Esophagus squamous epithelium (tissue), 4 donors: ENCODE results near the gene RAVER2.

Source experiments
- POLR2A ChIP-seq, 4 donors: fragments of 450-650 bp; IDR thresholded peaks; one replicate each; pipeline ENCODE4 v1.6.1; 2017; ENCODE audit warnings: antibody characterized with exemption in 4 of 4, mild to moderate bottlenecking in 4 of 4, moderate library complexity in 3 of 4
- TF ChIP-seq, protein P1 (sequence below), 6 experiments: fragments of 450-650 bp in 4 of 6; fragments of 200-600 bp in 2 of 6; sonication (generic) in 2 of 6; IDR thresholded peaks; one replicate each; pipeline ENCODE4 v1.5.1; 2016 to 2019; ENCODE audit warnings: antibody characterized with exemption in 6 of 6, mild to moderate bottlenecking in 4 of 6, moderate library complexity in 4 of 6

DNA sequence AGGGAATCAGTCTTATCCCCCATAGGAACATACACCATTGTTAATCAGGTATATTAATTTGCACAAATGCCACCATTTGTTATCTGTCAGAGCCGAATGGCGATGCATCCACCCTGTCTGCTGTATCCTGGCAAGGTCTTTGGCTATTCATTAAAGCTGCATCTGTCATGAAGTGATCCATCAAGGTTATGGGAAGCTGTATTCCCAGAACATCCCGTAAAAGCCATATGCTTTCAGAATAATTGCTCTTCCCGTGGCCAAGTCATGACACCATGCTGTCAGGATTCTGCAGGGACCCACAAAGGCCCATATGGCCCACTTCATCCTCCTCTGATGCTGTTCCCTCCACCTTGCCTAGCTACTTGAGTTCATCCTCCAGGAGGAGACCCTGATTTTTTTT, 103.9 kb downstream of the RAVER2 start:
- TF ChIP-seq, protein P1, sequence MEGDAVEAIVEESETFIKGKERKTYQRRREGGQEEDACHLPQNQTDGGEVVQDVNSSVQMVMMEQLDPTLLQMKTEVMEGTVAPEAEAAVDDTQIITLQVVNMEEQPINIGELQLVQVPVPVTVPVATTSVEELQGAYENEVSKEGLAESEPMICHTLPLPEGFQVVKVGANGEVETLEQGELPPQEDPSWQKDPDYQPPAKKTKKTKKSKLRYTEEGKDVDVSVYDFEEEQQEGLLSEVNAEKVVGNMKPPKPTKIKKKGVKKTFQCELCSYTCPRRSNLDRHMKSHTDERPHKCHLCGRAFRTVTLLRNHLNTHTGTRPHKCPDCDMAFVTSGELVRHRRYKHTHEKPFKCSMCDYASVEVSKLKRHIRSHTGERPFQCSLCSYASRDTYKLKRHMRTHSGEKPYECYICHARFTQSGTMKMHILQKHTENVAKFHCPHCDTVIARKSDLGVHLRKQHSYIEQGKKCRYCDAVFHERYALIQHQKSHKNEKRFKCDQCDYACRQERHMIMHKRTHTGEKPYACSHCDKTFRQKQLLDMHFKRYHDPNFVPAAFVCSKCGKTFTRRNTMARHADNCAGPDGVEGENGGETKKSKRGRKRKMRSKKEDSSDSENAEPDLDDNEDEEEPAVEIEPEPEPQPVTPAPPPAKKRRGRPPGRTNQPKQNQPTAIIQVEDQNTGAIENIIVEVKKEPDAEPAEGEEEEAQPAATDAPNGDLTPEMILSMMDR (IDR thresholded peaks at IDR 0.05): no peak
- TF ChIP-seq POLR2A (IDR thresholded peaks at IDR 0.05): no peak
